Measurements from ENCODE around the gene NFYA.

NFYA gene

GRCh38 chr6:41122373-41122772 lies 49.6 kb downstream of the NFYA start:
- DNase-seq = no peak

DNA sequence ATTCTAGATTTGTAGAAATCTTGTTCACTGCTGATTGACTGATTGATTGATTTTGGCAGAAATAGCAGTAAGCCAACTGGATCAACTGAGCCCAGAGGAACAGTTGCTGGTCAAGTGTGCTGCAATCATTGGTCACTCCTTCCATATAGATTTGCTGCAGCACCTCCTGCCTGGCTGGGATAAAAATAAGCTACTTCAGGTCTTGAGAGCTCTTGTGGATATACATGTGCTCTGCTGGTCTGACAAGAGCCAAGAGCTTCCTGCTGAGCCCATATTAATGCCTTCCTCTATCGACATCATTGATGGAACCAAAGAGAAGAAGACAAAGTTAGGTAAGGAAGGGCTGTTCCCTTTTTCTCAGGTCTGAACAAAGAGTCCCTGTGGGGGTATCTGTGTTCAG lies 50.1 kb downstream of the NFYA start:
- no peak for DNase-seq

- DNase-seq = no peak
Measured at GRCh38 chr6:41125282-41125681, 52.5 kb downstream of the NFYA start.

DNA sequence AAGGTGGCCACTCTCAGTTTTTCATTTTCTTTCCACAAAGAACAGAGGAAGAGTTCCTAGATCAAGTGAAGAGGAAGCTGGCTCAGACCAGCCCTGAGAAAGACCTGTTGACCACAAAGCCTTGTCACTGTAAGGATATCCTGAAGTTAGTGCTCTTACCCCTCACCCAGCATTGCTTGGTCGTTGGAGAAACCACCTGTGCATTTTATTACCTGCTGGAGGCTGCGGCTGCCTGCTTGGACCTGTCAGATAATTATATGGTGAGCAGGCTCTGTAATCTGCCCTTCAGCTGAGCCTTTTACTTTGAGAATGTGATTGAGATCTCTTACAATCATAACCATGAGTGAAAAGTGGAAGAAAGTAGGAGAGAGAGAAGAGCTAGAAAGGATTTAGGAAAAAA lies 59.5 kb downstream of the NFYA start:
- no peak for DNase-seq

DNA sequence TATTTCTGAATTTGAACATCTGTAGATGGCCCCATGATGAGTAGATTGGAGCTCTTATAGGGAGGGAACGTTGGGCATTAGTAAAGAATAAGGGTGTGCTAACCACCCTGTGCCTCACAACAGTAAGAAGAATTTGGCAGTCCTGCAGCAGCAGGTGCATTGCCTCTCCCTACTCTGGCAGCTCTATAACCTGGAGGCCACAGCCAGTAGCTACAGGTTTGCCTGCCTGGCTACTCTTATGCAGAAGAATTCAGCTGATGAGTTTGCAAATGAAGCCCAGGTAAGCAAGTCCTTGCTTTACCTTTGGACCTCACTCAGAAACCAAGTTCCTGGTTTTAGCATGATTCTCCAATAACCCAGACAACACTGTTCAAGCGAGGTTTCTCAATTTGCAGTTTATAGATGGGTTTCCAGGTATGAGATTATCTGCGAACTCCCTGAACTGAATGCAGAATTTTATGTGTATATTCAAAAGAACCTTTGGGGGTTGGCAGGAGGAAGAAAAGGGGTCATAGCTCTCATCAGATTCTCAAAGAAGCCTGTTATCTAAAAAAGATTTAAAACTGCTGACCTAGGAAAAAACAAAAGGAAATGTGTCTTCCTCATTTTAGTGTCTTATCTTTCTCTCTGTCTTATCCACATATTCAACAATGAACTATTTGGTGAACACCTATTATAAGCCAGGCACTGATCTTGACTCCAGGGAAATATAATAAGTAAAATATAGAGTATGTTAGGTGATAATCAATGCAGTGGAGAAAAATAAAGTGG lies 62.5 kb downstream of the NFYA start:
- no peak for DNase-seq

DNA sequence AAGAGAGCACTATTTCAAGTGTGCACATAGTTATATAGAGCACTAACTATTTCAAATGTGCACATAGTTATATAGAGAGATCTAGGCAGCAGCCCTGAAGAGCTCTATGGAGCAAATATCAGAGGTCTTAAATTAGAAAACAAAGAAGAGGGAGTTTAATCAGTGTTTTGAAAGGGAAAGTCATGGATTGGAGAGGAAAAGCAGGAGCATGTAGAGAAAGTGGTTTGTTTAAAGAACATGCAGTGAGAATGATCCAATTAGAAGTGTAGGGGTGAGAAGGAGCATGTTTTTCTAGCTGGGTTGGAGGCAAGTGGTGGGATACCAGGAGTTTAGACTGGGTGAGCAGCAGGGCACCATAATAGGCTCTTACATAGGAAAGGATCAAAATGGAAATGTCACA lies 64.1 kb downstream of the NFYA start:
- no peak for DNase-seq

DNA sequence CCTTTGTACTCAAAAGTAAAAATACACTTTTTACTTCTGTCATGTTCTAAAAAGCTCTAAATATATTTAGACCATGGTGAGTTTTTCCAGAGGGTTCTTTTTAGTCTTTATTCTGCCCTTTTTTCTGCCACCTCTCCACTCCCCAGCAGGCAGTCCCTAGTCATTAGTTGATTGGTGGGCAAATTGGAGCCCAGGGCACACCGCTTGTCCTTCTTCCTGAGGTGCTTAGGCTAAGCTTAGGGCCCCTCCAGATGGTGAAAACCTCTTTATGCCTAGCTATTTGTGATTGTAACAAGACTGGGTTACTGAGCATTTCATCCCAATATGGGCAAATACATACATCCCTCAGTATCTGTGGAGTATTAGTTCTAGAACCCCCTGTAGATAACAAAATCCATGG lies 75.1 kb downstream of the NFYA start:
- peak; percentile 48 for DNase-seq

All from NCI-H82 (cell line).